T-cell (primary cell): ENCODE measurements around the gene GMPPA. TPM values are rescaled to one million over a fixed set of nuclear protein-coding genes. Genes with fewer than 3 reads are reported as not detected.

Experiments
- ATAC-seq, 4 experiments: fragments of 200-7000 bp in 3 of 4; fragments of 150-1000 bp in 1 of 4; cut with Tn5 transposase; replicated peaks in 1 of 4; 1 replicate in 3 of 4; 2 replicates in 1 of 4; pipeline ENCODE4 v1.10.0; 2021; ENCODE audit warnings: moderate library complexity in 3 of 4, mild to moderate bottlenecking in 2 of 4, moderate number of reproducible peaks in 1 of 4
- CTCF ChIA-PET, 2 donors: fragments of 300-600 bp; sonication (Branson Sonifier 250); formaldehyde crosslinking; loops; one replicate each; lab custom pipeline; 2022; ENCODE audit warnings: antibody characterized with exemption in 2 of 2; lab: Charles Lee
- POLR2A ChIA-PET, 2 donors: fragments of 300-600 bp; sonication (Branson Sonifier 250); formaldehyde crosslinking; loops; one replicate each; lab custom pipeline; 2022; ENCODE audit warnings: antibody characterized with exemption in 2 of 2; lab: Charles Lee
- DNase-seq, 35 experiments: peaks; one replicate each; pipeline versions ENCODE4 v3.0.0 to v3.0.0-alpha.2; 2013 to 2023
- H3K27ac ChIP-seq: one replicate; pipeline ENCODE4 v1.5.1; 2013; ENCODE audit warnings: low read length
- H3K27me3 ChIP-seq, 2 experiments: replicated peaks in 1 of 2; 1 replicate in 1 of 2; 2 replicates in 1 of 2; pipeline versions ENCODE4 v1.6.1 to v1.7.0; 2013; ENCODE audit warnings: low read length in 1 of 2, mixed read lengths in 1 of 2; ENCODE audit not compliant: control insufficient read depth in 2 of 2, insufficient read depth in 2 of 2; ENCODE audit errors: extremely low read depth in 1 of 2
- H3K36me3 ChIP-seq, 2 donors: 1 replicate in 1 of 2; 2 replicates in 1 of 2; pipeline versions ENCODE4 v1.6.1 to v1.7.0; 2013; ENCODE audit warnings: low read length in 1 of 2; ENCODE audit not compliant: control insufficient read depth in 2 of 2, insufficient read depth in 1 of 2; ENCODE audit errors: extremely low read depth in 1 of 2
- H3K4me1 ChIP-seq, 2 experiments: 1 replicate in 1 of 2; 2 replicates in 1 of 2; pipeline versions ENCODE4 v1.6.1 to v1.7.0; 2013; ENCODE audit warnings: low read length in 2 of 2, mixed read lengths in 1 of 2; ENCODE audit not compliant: insufficient read depth in 2 of 2, control insufficient read depth in 1 of 2; ENCODE audit errors: extremely low read depth in 1 of 2
- H3K4me3 ChIP-seq, 2 donors: 1 replicate in 1 of 2; 2 replicates in 1 of 2; pipeline versions ENCODE4 v1.5.1 to v1.7.0; 2013; ENCODE audit warnings: mild to moderate bottlenecking in 2 of 2, low read length in 1 of 2, moderate library complexity in 1 of 2; ENCODE audit not compliant: control insufficient read depth in 1 of 2; ENCODE audit errors: extremely low read depth in 1 of 2
- H3K9me3 ChIP-seq: 2 replicates; pipeline ENCODE4 v1.7.0; 2013
- H3K27ac Mint-ChIP-seq, 2 donors: one replicate each; pipeline ENCODE4 v1.8.0; 2020 to 2021; ENCODE audit warnings: mild to moderate bottlenecking in 2 of 2, mixed read lengths in 2 of 2
- H3K27me3 Mint-ChIP-seq, 2 donors: one replicate each; pipeline ENCODE4 v1.8.0; 2021 to 2022; ENCODE audit warnings: mixed read lengths in 2 of 2
- H3K36me3 Mint-ChIP-seq: one replicate; pipeline ENCODE4 v1.8.0; 2021; ENCODE audit warnings: mixed read lengths
- H3K4me1 Mint-ChIP-seq, 3 donors: one replicate each; pipeline ENCODE4 v1.8.0; 2020 to 2022; ENCODE audit warnings: mixed read lengths in 3 of 3, mild to moderate bottlenecking in 1 of 3
- H3K4me3 Mint-ChIP-seq, 3 donors: one replicate each; pipeline ENCODE4 v1.8.0; 2020 to 2022; ENCODE audit warnings: mild to moderate bottlenecking in 3 of 3, mixed read lengths in 3 of 3, moderate library complexity in 3 of 3
- H3K9me3 Mint-ChIP-seq, 3 donors: one replicate each; pipeline ENCODE4 v1.8.0; 2020 to 2022; ENCODE audit warnings: mixed read lengths in 3 of 3
- WGBS: methylation state at CpG from one replicate; pipeline ENCODE4 v1.1.5; 2013; ENCODE audit warnings: missing lambda C conversion rate; ENCODE audit not compliant: insufficient coverage; 5-methylcytosine and 5-hydroxymethylcytosine counted together
- total RNA-seq, 35 experiments: library from RNA in 6 of 35; stranded (reverse) in 6 of 35; fragments of 120-200 nt in 1 of 35; gene quantifications; one replicate each; pipeline versions ENCODE4 v1.2.1 to v1.2.4 and lab custom pipeline; 2013 to 2026

GMPPA gene
- total RNA-seq, 5 donors from 2014 or later (not counting 1 experiment from before 2014, with no cell fraction given) = 20.6 to 47.7 (median 41.3) TPM

DNA sequence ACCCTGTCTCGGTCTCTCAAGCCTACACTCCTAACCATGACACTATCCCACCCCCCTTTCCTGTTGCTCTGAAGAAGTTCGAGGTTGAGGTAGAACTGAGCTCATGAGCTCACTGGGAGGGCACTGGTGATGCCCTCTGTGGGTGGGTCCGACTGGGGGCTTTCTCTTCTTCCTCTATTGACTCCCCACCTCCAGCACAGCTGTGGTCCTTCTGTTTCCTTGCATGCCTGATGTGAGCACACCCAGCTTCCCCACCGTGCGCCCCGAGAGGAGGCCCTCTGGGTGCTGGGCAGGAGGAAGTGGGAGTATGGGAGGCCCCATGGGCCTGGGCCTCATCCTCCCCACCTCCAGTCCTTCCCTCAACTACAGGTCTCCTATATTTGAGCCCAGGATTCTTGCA, 43.1 kb upstream of the GMPPA start:
- peaks cover 6 to 28% of the 10 kb centered on the region in 2 experiments for H3K4me1 ChIP-seq
- no peak overlapping the region for H3K4me3 Mint-ChIP-seq
- no peaks in the 10 kb centered on the region for H3K36me3 ChIP-seq
- H3K9me3 ChIP-seq = no peaks in the 10 kb centered on the region
- DNase-seq = no peak
- no peaks in the 10 kb centered on the region for H3K9me3 Mint-ChIP-seq
- H3K27me3 ChIP-seq = peaks cover 0 to 42% of the 10 kb centered on the region in 2 experiments
- H3K4me3 ChIP-seq = no peak overlapping the region
- ChIA-PET POLR2A (interaction anchor here in 1 of 2 donors (0.6 kb wide), 1 partner anchor 14 kb away, joined by 3 read pairs; no protein-coding TSS in a partner anchor), CTCF (no interaction called here)
- no peaks in the 10 kb centered on the region for H3K36me3 Mint-ChIP-seq
- ATAC-seq = peak in 1 of 4 experiments; percentile 56
- peaks cover 5 to 25% (median 19%) of the 10 kb centered on the region in 3 donors for H3K4me1 Mint-ChIP-seq
- WGBS = 40% methylated on average over 1 of the region's 6 CpGs
- peaks cover 0 to 21% of the 10 kb centered on the region in 2 donors for H3K27me3 Mint-ChIP-seq
- no peak overlapping the region for H3K27ac ChIP-seq
- no peak overlapping the region for H3K27ac Mint-ChIP-seq

DNA sequence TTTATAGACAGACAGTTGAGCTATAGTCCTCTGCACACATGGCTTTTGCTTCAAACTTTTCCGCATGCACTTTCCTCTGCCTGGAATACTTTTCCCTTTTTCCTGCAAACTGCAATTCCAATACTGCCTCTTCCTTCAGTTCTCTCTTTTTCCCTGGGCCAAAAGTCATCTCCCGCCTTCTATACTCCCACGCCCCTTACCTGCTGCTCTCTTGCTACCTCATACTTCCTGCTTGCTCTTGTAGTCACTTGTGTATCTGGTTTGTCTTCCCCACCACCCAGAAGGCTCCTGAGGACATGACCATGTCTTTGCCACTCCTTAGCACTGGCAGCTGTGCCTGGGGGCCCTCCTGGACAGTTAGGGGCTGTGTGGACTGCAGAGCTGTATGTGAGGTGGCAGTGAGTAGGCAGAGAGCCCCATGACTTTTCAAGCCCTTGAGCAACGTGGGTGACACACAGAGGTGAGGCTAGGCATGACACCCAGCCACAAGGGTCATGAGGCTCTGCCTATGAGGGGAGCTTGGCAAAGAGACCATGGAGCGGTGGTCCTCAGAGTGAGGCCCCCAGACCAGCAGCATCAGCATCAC, 40.8 kb upstream of the GMPPA start:
- Mint-ChIP-seq H3K27me3 (peaks cover 0 to 9% of the 10 kb centered on the region in 2 donors), H3K9me3 (no peaks in the 10 kb centered on the region), H3K27ac (no peak overlapping the region), H3K4me3 (no peak overlapping the region), H3K4me1 (peaks cover 5 to 17% (median 9%) of the 10 kb centered on the region in 3 donors), H3K36me3 (no peaks in the 10 kb centered on the region)
- CTCF ChIA-PET = interaction anchor here (0.6 to 1.1 kb wide), 3 partner anchors 55 to 73 kb away, joined by 3 to 5 read pairs (median 3); no protein-coding TSS in a partner anchor
- Histone ChIP-seq H3K9me3 (no peaks in the 10 kb centered on the region), H3K36me3 (no peaks in the 10 kb centered on the region), H3K27me3 (peaks cover 0 to 21% of the 10 kb centered on the region in 2 experiments), H3K4me1 (peaks cover 0 to 14% of the 10 kb centered on the region in 2 experiments), H3K27ac (no peak overlapping the region), H3K4me3 (no peak overlapping the region)
- WGBS = 47% methylated on average over 4 of the region's 5 CpGs
- DNase-seq = peak in 1 of 35 experiments; percentile 22
- POLR2A ChIA-PET = no interaction called here
- ATAC-seq = peak in 3 of 4 experiments; percentile 33 to 66 (median 55)

GRCh38 chr2:219458996-219459395, 39.7 kb upstream of the GMPPA start:
- 85% methylated on average over 7 of the region's 8 CpGs for WGBS
- Mint-ChIP-seq H3K4me1 (peaks cover 5 to 9% (median 5%) of the 10 kb centered on the region in 3 donors), H3K27ac (no peak overlapping the region), H3K4me3 (no peak overlapping the region), H3K27me3 (peaks cover 0 to 3% of the 10 kb centered on the region in 2 donors), H3K36me3 (no peaks in the 10 kb centered on the region), H3K9me3 (no peaks in the 10 kb centered on the region)
- Histone ChIP-seq H3K27me3 (peaks cover 0 to 13% of the 10 kb centered on the region in 2 experiments), H3K27ac (no peak overlapping the region), H3K36me3 (no peaks in the 10 kb centered on the region), H3K4me1 (peaks cover 0 to 13% of the 10 kb centered on the region in 2 experiments), H3K9me3 (no peaks in the 10 kb centered on the region), H3K4me3 (no peak overlapping the region)
- ATAC-seq = no peak
- POLR2A ChIA-PET = no interaction called here
- no peak for DNase-seq
- CTCF ChIA-PET = interaction anchor here (0.5 to 1.5 kb wide), 4 partner anchors 30 to 1150 kb away, joined by 3 to 7 read pairs (median 5); no protein-coding TSS in a partner anchor

- Histone ChIP-seq H3K4me3 (no peak overlapping the region), H3K27me3 (peaks cover 0 to 13% of the 10 kb centered on the region in 2 experiments), H3K9me3 (no peaks in the 10 kb centered on the region), H3K27ac (no peak overlapping the region), H3K4me1 (peaks cover 0 to 13% of the 10 kb centered on the region in 2 experiments), H3K36me3 (no peaks in the 10 kb centered on the region)
- H3K4me3 Mint-ChIP-seq = no peak overlapping the region
- ChIA-PET CTCF (interaction anchor here (0.5 to 1.5 kb wide), 4 partner anchors 29 to 1151 kb away, joined by 3 to 7 read pairs (median 5); no protein-coding TSS in a partner anchor), POLR2A (no interaction called here)
- ATAC-seq = peak in 3 of 4 experiments; percentile 35 to 49 (median 46)
- no peaks in the 10 kb centered on the region for H3K9me3 Mint-ChIP-seq
- H3K27me3 Mint-ChIP-seq = peaks cover 0 to 3% of the 10 kb centered on the region in 2 donors
- 52% methylated on average over 5 of the region's 14 CpGs for WGBS
- peaks cover 5 to 9% (median 5%) of the 10 kb centered on the region in 3 donors for H3K4me1 Mint-ChIP-seq
- DNase-seq = peak in 12 of 35 experiments; percentile 19 to 51 (median 28)
- H3K27ac Mint-ChIP-seq = no peak overlapping the region
- H3K36me3 Mint-ChIP-seq = no peaks in the 10 kb centered on the region
Measured at GRCh38 chr2:219459460-219460311, 39.0 kb upstream of the GMPPA start.

- H3K4me1 ChIP-seq = peaks cover 0 to 13% of the 10 kb centered on the region in 2 experiments
- ChIA-PET CTCF (interaction anchor here in 1 of 2 donors (0.6 kb wide), 1 partner anchor 39 kb away, joined by 4 read pairs; no protein-coding TSS in a partner anchor), POLR2A (no interaction called here)
- Mint-ChIP-seq H3K9me3 (no peaks in the 10 kb centered on the region), H3K4me1 (peaks cover 5 to 9% (median 5%) of the 10 kb centered on the region in 3 donors), H3K27ac (no peak overlapping the region), H3K27me3 (peaks cover 0 to 3% of the 10 kb centered on the region in 2 donors), H3K4me3 (no peak overlapping the region), H3K36me3 (no peaks in the 10 kb centered on the region)
- no peak for DNase-seq
- no peaks in the 10 kb centered on the region for H3K9me3 ChIP-seq
- ATAC-seq = no peak
- H3K27ac ChIP-seq = no peak overlapping the region
- H3K4me3 ChIP-seq = no peak overlapping the region
- H3K36me3 ChIP-seq = no peaks in the 10 kb centered on the region
- 74% methylated on average over 3 of the region's 18 CpGs for WGBS
- peaks cover 0 to 13% of the 10 kb centered on the region in 2 experiments for H3K27me3 ChIP-seq
Measured at GRCh38 chr2:219460424-219460926, 38.2 kb upstream of the GMPPA start.

- Histone ChIP-seq H3K4me3 (no peak overlapping the region), H3K27me3 (peaks cover 0 to 13% of the 10 kb centered on the region in 2 experiments), H3K4me1 (peaks cover 0 to 13% of the 10 kb centered on the region in 2 experiments), H3K36me3 (no peaks in the 10 kb centered on the region), H3K9me3 (no peaks in the 10 kb centered on the region), H3K27ac (no peak overlapping the region)
- DNase-seq (no peak), ATAC-seq (peak in 1 of 4 experiments; percentile 36)
- H3K36me3 Mint-ChIP-seq = no peaks in the 10 kb centered on the region
- CTCF ChIA-PET = interaction anchor here in 1 of 2 donors (0.6 kb wide), 1 partner anchor 38 kb away, joined by 4 read pairs; no protein-coding TSS in a partner anchor
- H3K27ac Mint-ChIP-seq = no peak overlapping the region
- H3K9me3 Mint-ChIP-seq = no peaks in the 10 kb centered on the region
- peaks cover 5 to 9% (median 5%) of the 10 kb centered on the region in 3 donors for H3K4me1 Mint-ChIP-seq
- POLR2A ChIA-PET = no interaction called here
- H3K27me3 Mint-ChIP-seq = peaks cover 0 to 3% of the 10 kb centered on the region in 2 donors
- 15% methylated on average over 8 of the region's 11 CpGs for WGBS
- H3K4me3 Mint-ChIP-seq = no peak overlapping the region
Measured at GRCh38 chr2:219461047-219461514, 37.6 kb upstream of the GMPPA start.
